Measurements from ENCODE around the gene COBL. TPM values are rescaled to one million over a fixed set of nuclear protein-coding genes. Genes with fewer than 3 reads are reported as not detected.
A peak's percentile ranks its signal among the peaks of the same experiment; 100 is the strongest.

The COBL gene
- total and polyA plus RNA-seq, 12 donors = 15.5 to 109 (median 87.8) TPM

- no peaks in the 10 kb centered on the region for H3K9me3 ChIP-seq
- peaks cover 0 to 23% (median 7%) of the 10 kb centered on the region in 9 donors for H3K4me1 ChIP-seq
- peak overlapping the region; percentile 44 to 80 (median 74) for H3K27ac ChIP-seq
- ATAC-seq (peak; percentile 43 to 85 (median 64)), DNase-seq (peak in 1 of 2 donors; percentile 30)
- intact Hi-C loops (cut with DNase I) = loop anchor here in 2 of 10 donors (5.0 kb wide), 2 partner anchors 36 to 41 kb away; no protein-coding TSS in a partner anchor
- no peaks in the 10 kb centered on the region for H3K36me3 ChIP-seq
- H3K4me3 ChIP-seq = peak overlapping the region; percentile 49 to 71 (median 64)
- peaks cover 0 to 55% (median 22%) of the 10 kb centered on the region in 7 donors for H3K27me3 ChIP-seq
- 0 to 1% methylated on average over 30 to 46 of the region's 46 CpGs for WGBS, 2 donors
- peak in 3 of 9 donors; percentile 12 to 24 (median 22) for TF ChIP-seq CTCF (IDR thresholded peaks at IDR 0.05)
These were observed 345 bp downstream of the COBL start for GRCh38 chr7:51316262-51316665.

DNA sequence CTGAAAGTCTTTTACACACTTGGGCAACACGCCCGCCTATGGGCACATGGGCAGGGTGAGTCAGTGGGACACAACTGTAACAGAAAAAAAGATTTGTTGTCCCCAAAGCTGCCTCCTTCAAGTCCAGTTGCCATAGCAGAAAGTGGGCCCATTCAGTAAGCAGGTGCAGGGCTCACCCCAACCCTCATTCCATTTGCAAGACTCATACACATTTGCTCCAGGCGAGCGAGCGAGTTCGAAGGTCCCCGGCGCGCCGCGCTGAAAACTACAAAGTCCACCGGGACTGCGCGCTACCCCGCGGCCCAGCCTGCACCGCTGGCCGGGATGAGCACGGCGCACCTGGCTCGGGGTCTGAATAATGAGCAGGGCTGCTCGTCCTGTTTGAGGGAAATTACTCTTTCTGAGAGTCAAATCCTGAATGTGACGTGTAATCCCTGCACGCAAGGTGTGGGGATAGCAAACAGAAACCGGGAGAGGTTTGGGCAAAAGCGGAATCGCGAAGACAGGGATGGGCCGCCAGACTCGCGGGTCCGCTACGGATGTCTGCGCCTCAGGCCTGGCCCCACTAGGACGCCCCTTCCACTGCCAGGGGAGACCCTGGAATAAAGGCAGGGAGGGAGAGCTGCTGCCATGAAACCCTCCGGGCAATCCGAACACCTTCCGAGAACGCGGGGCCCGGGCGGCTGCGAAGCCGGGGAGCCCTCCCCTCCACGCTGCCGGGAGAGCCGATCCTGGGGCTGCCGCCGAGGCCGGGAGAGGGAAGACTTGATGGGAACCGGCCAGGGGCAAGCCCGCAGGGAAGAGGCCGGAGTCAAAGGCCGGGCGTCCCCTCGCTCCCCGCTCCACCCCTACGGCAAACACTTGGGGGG is 982 bp downstream of the COBL start:
- Histone ChIP-seq H3K36me3 (no peaks in the 10 kb centered on the region), H3K27ac (peak overlapping the region; percentile 44 to 80 (median 74)), H3K9me3 (no peaks in the 10 kb centered on the region), H3K4me1 (peaks cover 0 to 23% (median 7%) of the 10 kb centered on the region in 9 donors), H3K27me3 (peaks cover 0 to 55% (median 22%) of the 10 kb centered on the region in 7 donors), H3K4me3 (peak overlapping the region; percentile 49 to 71 (median 64))
- peak in 1 of 2 donors; percentile 22 for DNase-seq
- ATAC-seq = peak; percentile 49 to 76 (median 66)
- TF ChIP-seq CTCF (IDR thresholded peaks at IDR 0.05) = no peak
- intact Hi-C loops (cut with DNase I) = loop anchor here in 2 of 10 donors (5.0 kb wide), 2 partner anchors 37 to 42 kb away; no protein-coding TSS in a partner anchor
- 2 to 3% methylated on average over 58 of the region's 58 CpGs for WGBS, 2 donors

- ATAC-seq = peak in 4 of 8 donors; percentile 46 to 68 (median 62)
- intact Hi-C loops (cut with DNase I) = loop anchor here in 2 of 10 donors (5.0 kb wide), 2 partner anchors 38 to 43 kb away; no protein-coding TSS in a partner anchor
- Histone ChIP-seq H3K4me3 (peak overlapping the region in 4 of 10 donors; percentile 49 to 68 (median 66)), H3K36me3 (no peaks in the 10 kb centered on the region), H3K9me3 (no peaks in the 10 kb centered on the region), H3K4me1 (peaks cover 0 to 23% (median 7%) of the 10 kb centered on the region in 9 donors), H3K27ac (peak overlapping the region in 5 of 10 donors; percentile 38 to 80 (median 78)), H3K27me3 (peaks cover 0 to 55% (median 22%) of the 10 kb centered on the region in 7 donors)
- no peak for DNase-seq
- WGBS, 2 donors = 60 to 75% methylated on average over 4 of the region's 4 CpGs
- TF ChIP-seq CTCF (IDR thresholded peaks at IDR 0.05) = no peak
These were observed 1.9 kb downstream of the COBL start for GRCh38 chr7:51314726-51315125.

- intact Hi-C loops (cut with DNase I) = no loop called here
- H3K4me3 ChIP-seq = no peak overlapping the region
- no peak for DNase-seq
- peaks cover 0 to 54% (median 22%) of the 10 kb centered on the region in 7 donors for H3K27me3 ChIP-seq
- H3K36me3 ChIP-seq = no peaks in the 10 kb centered on the region
- H3K27ac ChIP-seq = peak overlapping the region in 3 of 10 donors; percentile 38 to 79 (median 78)
- H3K4me1 ChIP-seq = peaks cover 0 to 31% (median 7%) of the 10 kb centered on the region in 9 donors
- 65 to 70% methylated on average over 6 of the region's 6 CpGs for WGBS, 2 donors
- no peak for ATAC-seq
- H3K9me3 ChIP-seq = no peaks in the 10 kb centered on the region
- no peak for TF ChIP-seq CTCF (IDR thresholded peaks at IDR 0.05)
These were observed 2.7 kb downstream of the COBL start for GRCh38 chr7:51313738-51314425.

Measured in heart right ventricle (tissue), 16 donors.